ENCODE results near the gene SLC38A4.
"Not testable (repeated sequence)": the region's sequence is repeated elsewhere in the genome, so short reads cannot be mapped to it uniquely, and the experiment has no call there.

Gene SLC38A4

GRCh38 chr12:46774322-46774633, 51.5 kb downstream of the SLC38A4 start:
- DNase-seq: no peak

- DNase-seq: no peak
Measured at GRCh38 chr12:46773586-46774321, 52.0 kb downstream of the SLC38A4 start.

GRCh38 chr12:46771268-46771827, 54.4 kb downstream of the SLC38A4 start:
- no peak for DNase-seq

- DNase-seq: no peak
Measured at GRCh38 chr12:46770501-46771183, 55.2 kb downstream of the SLC38A4 start.

- DNase-seq: no peak
Measured at GRCh38 chr12:46764005-46764404, 61.8 kb downstream of the SLC38A4 start.

- DNase-seq: no peak
Measured at GRCh38 chr12:46763230-46763629, 62.6 kb downstream of the SLC38A4 start.

GRCh38 chr12:46754550-46754949, 71.2 kb downstream of the SLC38A4 start:
- no peak for DNase-seq

- DNase-seq: no peak
Measured at GRCh38 chr12:46752396-46752795, 73.4 kb downstream of the SLC38A4 start.

GRCh38 chr12:46751173-46751572, 74.6 kb downstream of the SLC38A4 start:
- no peak for DNase-seq

- no peak for DNase-seq
Measured at GRCh38 chr12:46749322-46749721, 76.5 kb downstream of the SLC38A4 start.

GRCh38 chr12:46744283-46744682, 81.5 kb downstream of the SLC38A4 start:
- DNase-seq: no peak

GRCh38 chr12:46743456-46743855, 82.3 kb downstream of the SLC38A4 start:
- DNase-seq: no peak

- not testable (repeated sequence) for DNase-seq
Measured at GRCh38 chr12:46742271-46742670, 83.5 kb downstream of the SLC38A4 start.

GRCh38 chr12:46725332-46725731, 100.5 kb downstream of the SLC38A4 start:
- DNase-seq: no peak

- DNase-seq: no peak
Measured at GRCh38 chr12:46723629-46724419, 102.0 kb downstream of the SLC38A4 start.

- no peak for DNase-seq
Measured at GRCh38 chr12:46722394-46723185, 103.2 kb downstream of the SLC38A4 start.

GRCh38 chr12:46718495-46718894, 107.3 kb downstream of the SLC38A4 start:
- DNase-seq: no peak

- DNase-seq: no peak
Measured at GRCh38 chr12:46717868-46718267, 107.9 kb downstream of the SLC38A4 start.

GRCh38 chr12:46717159-46717558, 108.6 kb downstream of the SLC38A4 start:
- DNase-seq: no peak
